H9 (cell line): Measurements from ENCODE around the gene PAX8. TPM values are rescaled to one million over a fixed set of nuclear protein-coding genes. Genes with fewer than 3 reads are reported as not detected.

ENCODE experiments used
- DNase-seq: peaks from one replicate; pipeline ENCODE4 v3.0.0-alpha.2; 2017
- H2AFZ ChIP-seq: one replicate; pipeline ENCODE4 v1.6.1; 2013; ENCODE audit warnings: mild to moderate bottlenecking, low read length, control low read depth, moderate library complexity
- H2AK5ac ChIP-seq: 2 replicates; pipeline ENCODE4 v1.6.1; 2013; ENCODE audit warnings: low read length, control low read depth, mixed read lengths; ENCODE audit not compliant: insufficient read length
- H2BK120ac ChIP-seq: one replicate; pipeline ENCODE4 v1.6.1; 2013; ENCODE audit warnings: low read depth, mild to moderate bottlenecking, low read length, control low read depth, inconsistent platforms; ENCODE audit not compliant: poor library complexity, severe bottlenecking
- H2BK12ac ChIP-seq: 2 replicates; pipeline ENCODE4 v1.6.1; 2013; ENCODE audit warnings: low read length, control low read depth, mixed read lengths, low read depth; ENCODE audit not compliant: insufficient read length
- H2BK15ac ChIP-seq: 2 replicates; pipeline ENCODE4 v1.6.1; 2013; ENCODE audit warnings: low read depth, low read length, control low read depth
- H2BK20ac ChIP-seq: one replicate; pipeline ENCODE4 v1.6.1; 2013; ENCODE audit warnings: low read depth, mild to moderate bottlenecking, low read length, control low read depth, inconsistent platforms; ENCODE audit not compliant: poor library complexity, severe bottlenecking
- H2BK5ac ChIP-seq: 2 replicates; pipeline ENCODE4 v1.6.1; 2013; ENCODE audit warnings: low read length, control low read depth, mixed read lengths; ENCODE audit not compliant: insufficient read length
- H3K14ac ChIP-seq: 2 replicates; pipeline ENCODE4 v1.6.1; 2013; ENCODE audit warnings: low read length, control low read depth; ENCODE audit not compliant: insufficient read depth
- H3K18ac ChIP-seq: 2 replicates; pipeline ENCODE4 v1.6.1; 2013; ENCODE audit warnings: low read depth, mild to moderate bottlenecking, mixed read lengths, low read length, control low read depth; ENCODE audit not compliant: insufficient read length
- H3K23ac ChIP-seq: 2 replicates; pipeline ENCODE4 v1.6.1; 2013; ENCODE audit warnings: low read length, control low read depth, mixed read lengths, low read depth; ENCODE audit not compliant: insufficient read length
- H3K23me2 ChIP-seq: 2 replicates; pipeline ENCODE4 v1.6.1; 2013; ENCODE audit warnings: low read depth, mild to moderate bottlenecking, mixed read lengths, low read length, control low read depth; ENCODE audit not compliant: insufficient read length, poor library complexity, severe bottlenecking
- H3K27ac ChIP-seq: 2 replicates; pipeline ENCODE4 v1.5.1; 2013; ENCODE audit warnings: low read length, control low read depth, mixed read lengths, low read depth; ENCODE audit not compliant: insufficient read length
- H3K27me3 ChIP-seq: 2 replicates; pipeline ENCODE4 v1.6.1; 2013; ENCODE audit warnings: low read length, control low read depth, inconsistent platforms; ENCODE audit not compliant: insufficient read depth
- H3K4ac ChIP-seq: 2 replicates; pipeline ENCODE4 v1.6.1; 2013; ENCODE audit warnings: low read depth, mild to moderate bottlenecking, control low read depth, inconsistent platforms, low read length, moderate library complexity
- H3K4me1 ChIP-seq: 2 replicates; pipeline ENCODE4 v1.6.1; 2013; ENCODE audit warnings: low read length, control low read depth, inconsistent platforms; ENCODE audit not compliant: insufficient read depth
- H3K4me2 ChIP-seq: 2 replicates; pipeline ENCODE4 v1.6.1; 2013; ENCODE audit warnings: low read length, control low read depth, mixed read lengths; ENCODE audit not compliant: insufficient read length, insufficient read depth
- H3K56ac ChIP-seq: 2 replicates; pipeline ENCODE4 v1.6.1; 2013; ENCODE audit warnings: low read depth, mild to moderate bottlenecking, mixed read lengths, low read length, control low read depth; ENCODE audit not compliant: insufficient read length
- H3K79me1 ChIP-seq: 2 replicates; pipeline ENCODE4 v1.6.1; 2013; ENCODE audit warnings: low read depth, mild to moderate bottlenecking, moderate library complexity, low read length, control low read depth, inconsistent platforms; ENCODE audit not compliant: insufficient read depth, poor library complexity, severe bottlenecking
- H3K79me2 ChIP-seq: 2 replicates; pipeline ENCODE4 v1.6.1; 2013; ENCODE audit warnings: low read length, control low read depth, inconsistent platforms; ENCODE audit not compliant: insufficient read depth
- H3K9ac ChIP-seq: 2 replicates; pipeline ENCODE4 v1.6.1; 2013; ENCODE audit warnings: low read length, control low read depth, mixed read lengths; ENCODE audit not compliant: insufficient read length; ENCODE audit errors: extremely low read depth
- H3K9me3 ChIP-seq: one replicate; pipeline ENCODE4 v1.6.1; 2013; ENCODE audit warnings: low read depth, low read length, inconsistent platforms; ENCODE audit not compliant: control insufficient read depth
- H3T11ph ChIP-seq: one replicate; pipeline ENCODE4 v1.6.1; 2013; ENCODE audit warnings: mild to moderate bottlenecking, low read length, control low read depth, inconsistent platforms
- H4K20me1 ChIP-seq: one replicate; pipeline ENCODE4 v1.6.1; 2013; ENCODE audit not compliant: control insufficient read depth, insufficient read length, insufficient read depth
- H4K5ac ChIP-seq: 2 replicates; pipeline ENCODE4 v1.6.1; 2013; ENCODE audit warnings: low read depth, mild to moderate bottlenecking, mixed read lengths, low read length, control low read depth; ENCODE audit not compliant: insufficient read length
- H4K8ac ChIP-seq: replicated peaks from 2 replicates; pipeline ENCODE4 v1.6.1; 2013; ENCODE audit warnings: low read length, control low read depth, mixed read lengths, low read depth; ENCODE audit not compliant: insufficient read length
- H4K91ac ChIP-seq: 2 replicates; pipeline ENCODE4 v1.6.1; 2013; ENCODE audit warnings: low read depth, mild to moderate bottlenecking, moderate library complexity, mixed read lengths, low read length, control low read depth; ENCODE audit not compliant: insufficient read length
- H3K27ac Mint-ChIP-seq, 3 experiments: 2 replicates in 2 of 3; 3 replicates in 1 of 3; pipeline ENCODE4 v1.8.0; 2020 to 2021; ENCODE audit warnings: mixed read lengths in 3 of 3, mild to moderate bottlenecking in 1 of 3, moderate library complexity in 1 of 3
- H3K27me3 Mint-ChIP-seq: 2 replicates; pipeline ENCODE4 v1.8.0; 2021; ENCODE audit warnings: low read depth, mild to moderate bottlenecking, moderate library complexity, mixed read lengths
- H3K36me3 Mint-ChIP-seq, 3 experiments: 2 replicates in 2 of 3; 3 replicates in 1 of 3; pipeline ENCODE4 v1.8.0; 2020 to 2021; ENCODE audit warnings: low read depth in 3 of 3, mixed read lengths in 3 of 3; ENCODE audit not compliant: insufficient read depth in 1 of 3
- H3K4me1 Mint-ChIP-seq, 2 experiments: 2 replicates each; pipeline ENCODE4 v1.8.0; 2020; ENCODE audit warnings: mixed read lengths in 2 of 2
- H3K4me3 Mint-ChIP-seq, 2 experiments: 2 replicates in 1 of 2; 3 replicates in 1 of 2; pipeline ENCODE4 v1.8.0; 2020 to 2021; ENCODE audit warnings: mild to moderate bottlenecking in 2 of 2, mixed read lengths in 2 of 2, moderate library complexity in 1 of 2
- H3K9me3 Mint-ChIP-seq, 2 experiments: 2 replicates in 1 of 2; 3 replicates in 1 of 2; pipeline ENCODE4 v1.8.0; 2020; ENCODE audit warnings: mild to moderate bottlenecking in 2 of 2, mixed read lengths in 2 of 2, moderate library complexity in 1 of 2
- WGBS: extraction: QIAGEN DNeasy Blood & Tissue Kit; methylation state at CpG from one replicate; pipeline ENCODE4 v1.1.7; 2013; ENCODE audit warnings: missing lambda C conversion rate, low lambda C conversion rate, mixed read lengths; ENCODE audit not compliant: insufficient read length; ENCODE audit errors: extremely low coverage; 5-methylcytosine and 5-hydroxymethylcytosine counted together
- total RNA-seq: library from RNA; stranded (reverse); gene quantifications from 2 replicates; pipeline ENCODE4 v1.2.1, GENCODE V29; 2021
- TF ChIP-seq, protein P1 (sequence below): fragments of 200-600 bp; sonication (generic); conservative IDR thresholded peaks from 3 replicates; pipeline ENCODE4 v1.8.0; 2021; ENCODE audit warnings: antibody characterized with exemption, mild to moderate bottlenecking

The PAX8 gene
- total RNA-seq, 1 experiment from 2014 or later, result not detected

DNA sequence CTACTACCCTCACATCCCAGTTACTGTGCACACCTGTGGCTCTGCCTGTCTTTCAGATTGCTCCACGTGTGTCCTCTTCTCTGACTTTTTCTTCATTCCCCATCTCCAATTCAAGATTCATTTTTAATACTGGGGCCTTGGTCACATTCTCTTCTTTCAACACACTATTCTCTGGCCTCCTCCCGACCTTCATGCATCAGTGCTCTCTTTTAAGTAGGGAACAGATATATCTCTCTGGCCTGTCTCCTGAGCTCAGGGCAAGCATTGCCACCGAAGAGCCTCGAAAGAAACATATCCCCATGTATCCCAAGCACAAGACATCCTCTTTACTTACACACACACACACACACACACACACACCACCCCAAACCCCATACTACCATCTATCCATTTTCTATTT lies 21.6 kb upstream of the PAX8 start:
- Histone ChIP-seq H2BK120ac (no peak overlapping the region), H3K23ac (no peak overlapping the region), H2BK15ac (no peak overlapping the region), H2BK20ac (no peak overlapping the region), H3K4ac (no peak overlapping the region), H3K56ac (no peak overlapping the region), H3T11ph (no peak overlapping the region), H3K14ac (no peak overlapping the region), H4K8ac (no peak overlapping the region), H3K4me2 (no peak overlapping the region), H3K23me2 (no peaks in the 10 kb centered on the region), H2BK5ac (no peak overlapping the region), H2AFZ (no peak overlapping the region), H4K91ac (no peak overlapping the region), H3K79me2 (no peaks in the 10 kb centered on the region), H3K18ac (no peak overlapping the region), H4K5ac (no peak overlapping the region), H3K4me1 (no peaks in the 10 kb centered on the region), H3K9me3 (no peaks in the 10 kb centered on the region), H4K20me1 (no peaks in the 10 kb centered on the region), H2BK12ac (no peak overlapping the region), H3K27me3 (no peaks in the 10 kb centered on the region), H2AK5ac (no peak overlapping the region), H3K79me1 (no peaks in the 10 kb centered on the region), H3K27ac (no peak overlapping the region), H3K9ac (no peak overlapping the region)
- Mint-ChIP-seq H3K4me1 (peaks cover 3 to 9% of the 10 kb centered on the region in 2 experiments), H3K4me3 (no peak overlapping the region), H3K27ac (no peak overlapping the region), H3K27me3 (peaks cover 31% of the 10 kb centered on the region), H3K9me3 (no peaks in the 10 kb centered on the region), H3K36me3 (no peaks in the 10 kb centered on the region)
- TF ChIP-seq, protein P1, sequence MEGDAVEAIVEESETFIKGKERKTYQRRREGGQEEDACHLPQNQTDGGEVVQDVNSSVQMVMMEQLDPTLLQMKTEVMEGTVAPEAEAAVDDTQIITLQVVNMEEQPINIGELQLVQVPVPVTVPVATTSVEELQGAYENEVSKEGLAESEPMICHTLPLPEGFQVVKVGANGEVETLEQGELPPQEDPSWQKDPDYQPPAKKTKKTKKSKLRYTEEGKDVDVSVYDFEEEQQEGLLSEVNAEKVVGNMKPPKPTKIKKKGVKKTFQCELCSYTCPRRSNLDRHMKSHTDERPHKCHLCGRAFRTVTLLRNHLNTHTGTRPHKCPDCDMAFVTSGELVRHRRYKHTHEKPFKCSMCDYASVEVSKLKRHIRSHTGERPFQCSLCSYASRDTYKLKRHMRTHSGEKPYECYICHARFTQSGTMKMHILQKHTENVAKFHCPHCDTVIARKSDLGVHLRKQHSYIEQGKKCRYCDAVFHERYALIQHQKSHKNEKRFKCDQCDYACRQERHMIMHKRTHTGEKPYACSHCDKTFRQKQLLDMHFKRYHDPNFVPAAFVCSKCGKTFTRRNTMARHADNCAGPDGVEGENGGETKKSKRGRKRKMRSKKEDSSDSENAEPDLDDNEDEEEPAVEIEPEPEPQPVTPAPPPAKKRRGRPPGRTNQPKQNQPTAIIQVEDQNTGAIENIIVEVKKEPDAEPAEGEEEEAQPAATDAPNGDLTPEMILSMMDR, result no peak
- DNase-seq, result no peak
- WGBS, result no CpG with 5 or more reads among the region's 4 CpGs
